Mesenteric fat pad (tissue), 1 donor: Measurements from ENCODE around the gene CFAP77. TPM values are rescaled to one million over a fixed set of nuclear protein-coding genes. Genes with fewer than 3 reads are reported as not detected.

Source experiments
- DNase-seq: peaks from one replicate; pipeline ENCODE4 v3.0.0-alpha.2; 2020; ENCODE audit warnings: low spot score
- total RNA-seq: library from RNA; stranded (reverse); fragmentation: NEBNext Ultra II Directional; extraction: Animal tissue kit (Norgen Biotek cat#: 25700); gene quantifications from one replicate; pipeline ENCODE4 v1.2.1, GENCODE V29; 2021
- donor health status: DM: yes; HTN: yes; CAD: no.

Gene CFAP77
- total RNA-seq, 1 donor from 2014 or later = not detected

DNA sequence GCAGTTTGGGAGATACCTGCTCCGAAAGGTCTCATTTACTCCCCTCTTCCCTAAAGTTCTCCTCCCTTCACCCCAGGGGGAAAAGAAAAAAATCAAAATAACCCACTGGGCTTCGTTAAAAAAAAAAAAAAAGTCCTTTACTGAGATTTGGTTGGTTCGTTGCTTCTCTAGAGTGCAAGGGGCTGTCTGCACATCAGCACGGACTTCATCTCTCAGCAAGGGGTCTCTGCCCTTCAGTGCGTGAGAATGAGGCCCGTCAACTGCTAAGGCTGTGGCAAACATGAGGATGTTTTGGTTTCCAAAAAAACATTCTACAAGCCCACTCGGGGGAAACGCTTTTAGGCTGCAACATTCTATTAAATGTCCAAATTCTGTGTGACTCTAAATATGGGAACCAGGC lies 182.4 kb downstream of the CFAP77 start:
- DNase-seq = no peak

- no peak for DNase-seq
Observed at GRCh38 chr9:132594412-132594811, 184.4 kb downstream of the CFAP77 start.

DNA sequence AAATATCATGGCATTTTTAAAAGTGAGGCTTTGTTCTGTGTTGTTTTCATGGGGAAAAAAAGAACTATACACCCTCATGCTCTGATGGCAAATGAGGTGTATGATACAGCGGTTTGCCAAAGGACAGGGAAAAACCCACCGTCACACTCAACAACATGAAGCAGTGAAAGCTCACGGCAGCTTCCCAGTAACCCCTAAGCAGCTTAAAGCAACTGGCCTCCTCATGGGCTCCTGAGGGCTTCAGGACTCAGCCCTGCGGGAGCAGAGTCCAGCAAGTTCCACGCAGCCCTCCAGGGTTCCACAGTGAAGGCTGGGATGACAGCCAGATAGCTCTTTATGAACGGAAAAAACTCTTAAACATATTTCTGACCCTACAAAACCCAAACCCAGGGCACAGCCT lies 185.3 kb downstream of the CFAP77 start:
- DNase-seq = peak; percentile 37

GRCh38 chr9:132596200-132596599 lies 186.2 kb downstream of the CFAP77 start:
- no peak for DNase-seq

DNA sequence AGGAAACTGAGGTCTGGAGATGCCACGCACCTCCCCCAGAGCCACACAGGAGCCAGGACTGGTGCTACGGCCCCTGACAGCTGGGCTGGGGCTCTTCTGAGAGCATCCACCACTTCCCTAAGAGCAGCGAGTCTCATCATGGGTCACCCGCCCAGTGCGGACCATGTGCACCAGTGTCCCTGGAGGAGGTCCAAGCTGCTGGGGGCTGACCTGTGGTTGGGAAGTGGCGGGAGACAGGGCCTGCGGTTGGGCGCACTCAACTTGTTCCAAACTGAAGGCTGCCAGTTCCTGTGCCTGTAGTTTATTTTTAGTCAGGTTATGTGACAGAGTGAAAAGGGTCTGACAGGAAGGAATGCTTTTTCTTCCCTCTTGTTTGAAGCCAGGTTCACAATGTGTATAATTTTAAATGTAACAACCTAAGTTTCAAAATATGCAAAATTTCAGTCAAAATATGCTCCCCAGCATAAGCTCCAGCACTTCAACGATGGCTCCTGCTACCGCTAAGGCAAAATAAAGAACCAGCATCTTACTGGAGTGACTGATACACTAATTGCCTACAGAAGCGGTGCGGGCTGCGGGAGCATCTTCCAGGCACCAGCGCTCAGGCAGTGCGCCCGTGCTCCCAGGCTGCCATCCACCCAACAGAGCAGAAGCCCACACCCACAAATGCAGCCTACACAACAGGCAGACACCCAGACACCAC lies 187.2 kb downstream of the CFAP77 start:
- peak; percentile 78 for DNase-seq

- peak; percentile 82 for DNase-seq
Observed at GRCh38 chr9:132600326-132600984, 190.4 kb downstream of the CFAP77 start.

DNA sequence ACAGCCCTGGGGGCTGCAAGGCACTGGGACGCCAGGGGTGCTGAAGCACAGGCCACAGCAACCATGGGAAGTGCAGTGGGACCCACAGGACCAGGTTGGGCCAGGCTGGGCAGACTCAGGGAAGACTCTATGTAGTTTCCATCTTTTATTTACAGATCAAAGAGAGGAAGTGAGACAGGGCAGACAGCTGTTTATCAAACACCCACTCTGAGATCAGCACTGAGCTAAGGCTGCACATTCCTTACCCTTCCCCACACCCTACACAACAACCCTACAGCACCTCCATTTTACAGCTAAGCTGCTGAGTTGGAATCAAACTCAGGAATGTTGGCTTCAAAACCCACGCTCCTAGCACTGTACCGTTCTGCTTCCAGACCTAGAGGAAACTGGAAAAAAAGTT lies 192.2 kb downstream of the CFAP77 start:
- DNase-seq = no peak

- DNase-seq = no peak
Observed at GRCh38 chr9:132605387-132605786, 195.4 kb downstream of the CFAP77 start.

DNA sequence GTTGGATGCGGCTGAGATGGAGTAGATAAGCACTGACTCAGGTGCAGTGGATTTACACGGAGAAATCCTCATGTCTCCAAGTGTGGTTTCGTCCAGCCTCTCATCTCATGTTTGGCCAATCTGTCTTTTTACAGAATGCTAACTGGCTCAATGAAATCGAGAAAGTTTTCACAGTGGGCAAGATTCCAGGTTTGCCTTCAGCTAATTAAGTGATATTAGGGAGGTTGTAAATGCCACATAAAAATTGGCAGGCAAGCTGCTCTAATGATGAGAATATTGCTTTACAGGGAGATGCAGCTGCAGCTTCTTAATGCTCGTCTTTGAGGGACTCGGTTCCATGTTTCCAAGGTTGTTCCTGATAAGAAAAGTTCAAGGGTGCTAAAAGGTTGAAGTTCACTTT lies 196.1 kb downstream of the CFAP77 start:
- DNase-seq = no peak

DNA sequence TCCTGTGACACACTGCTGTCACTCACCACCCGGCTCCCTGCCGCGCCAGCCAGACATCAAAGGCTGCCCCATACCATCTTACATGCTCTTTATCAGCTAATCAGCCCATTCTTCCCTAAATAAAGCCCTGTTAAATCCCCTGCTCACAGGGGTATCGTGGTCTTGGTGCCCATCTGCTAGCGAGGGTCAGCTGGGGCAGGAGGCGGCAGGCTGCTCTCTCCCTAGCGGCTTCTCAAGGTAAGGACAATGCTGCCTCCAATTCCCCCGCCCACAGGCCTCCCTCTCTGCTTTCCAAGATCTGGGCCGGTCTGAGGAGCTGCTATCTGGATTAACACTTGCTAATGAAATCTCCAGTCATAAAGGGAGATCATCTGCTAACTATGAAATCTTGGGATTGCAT lies 199.2 kb downstream of the CFAP77 start:
- no peak for DNase-seq

DNA sequence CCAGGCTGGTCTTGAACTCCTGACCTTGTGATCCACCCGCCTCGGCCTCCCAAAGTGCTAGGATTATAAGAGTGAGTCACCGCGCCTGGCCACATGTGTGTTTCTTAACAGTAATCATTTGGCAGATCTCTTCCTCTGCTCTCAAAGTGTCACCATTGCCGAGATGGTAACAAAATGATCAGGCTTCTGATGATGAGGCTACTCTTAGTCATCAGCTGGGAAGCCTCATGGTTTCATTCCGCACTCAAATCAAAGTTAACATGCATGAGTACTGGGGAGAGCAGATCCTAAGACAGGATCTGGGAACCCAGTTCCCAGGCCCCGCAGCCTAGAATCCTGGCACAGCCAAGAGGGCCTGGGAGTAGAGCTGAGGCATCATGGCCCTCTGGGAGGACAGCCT lies 199.8 kb downstream of the CFAP77 start:
- DNase-seq = no peak

GRCh38 chr9:132610661-132611060 lies 200.7 kb downstream of the CFAP77 start:
- no peak for DNase-seq

DNA sequence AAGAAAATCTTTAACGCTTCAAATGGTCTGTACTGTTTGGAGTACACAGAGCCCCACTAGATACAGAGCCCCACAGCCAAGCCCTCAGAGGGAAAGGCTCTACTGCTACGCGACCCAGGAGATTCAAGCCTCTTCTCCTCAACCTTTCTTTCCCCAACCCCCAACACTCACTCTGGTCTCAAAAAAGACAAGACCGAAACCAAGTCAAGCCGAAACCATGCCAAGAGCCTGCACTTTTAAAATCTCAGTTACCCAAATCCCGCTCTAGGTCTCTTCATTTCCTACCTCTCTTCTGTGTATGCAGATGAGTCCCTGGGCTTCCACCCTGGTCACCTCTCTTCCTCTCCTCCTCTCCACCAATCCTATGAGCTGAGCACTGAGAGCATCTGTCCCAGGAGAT lies 204.3 kb downstream of the CFAP77 start:
- no peak for DNase-seq

DNA sequence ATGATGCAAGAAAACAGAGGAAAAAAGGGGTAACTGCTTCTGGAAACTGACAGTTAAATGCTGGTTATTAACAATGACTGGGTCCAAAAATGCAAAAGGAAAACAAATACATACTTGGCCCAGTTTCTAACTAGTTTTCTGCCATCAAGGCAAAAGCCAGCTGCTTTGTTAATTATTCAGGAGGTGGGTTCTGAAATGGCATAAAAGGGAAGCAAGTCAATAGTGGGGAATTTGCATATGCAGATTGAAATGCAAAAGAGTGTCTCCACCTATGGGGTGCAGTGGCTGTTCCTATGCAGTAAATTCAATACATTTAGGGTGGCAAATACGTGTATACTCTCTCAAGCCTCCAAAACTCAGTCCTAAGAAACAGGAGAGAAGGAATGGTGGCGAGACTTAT lies 205.8 kb downstream of the CFAP77 start:
- DNase-seq = no peak

- DNase-seq = no peak
Observed at GRCh38 chr9:132616725-132617124, 206.7 kb downstream of the CFAP77 start.

DNA sequence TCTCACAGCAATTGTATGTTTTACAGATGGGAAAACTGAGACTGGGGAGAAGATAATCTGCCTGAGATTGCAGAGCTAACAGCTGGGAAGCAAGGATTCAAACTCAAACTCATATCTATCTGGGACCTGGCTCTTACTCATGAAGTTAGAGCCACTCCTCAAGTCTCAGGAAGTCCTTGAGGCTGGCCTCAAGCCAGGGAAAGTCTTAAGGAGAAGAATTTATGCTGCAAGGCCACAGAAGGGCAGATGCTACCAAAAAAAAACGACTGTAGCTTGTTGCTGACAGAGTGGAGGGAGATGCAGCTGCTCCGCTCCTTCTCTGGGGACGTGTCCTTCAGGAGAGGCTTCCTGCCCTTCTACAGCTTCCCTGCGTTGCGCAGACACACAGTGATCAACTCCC lies 212.1 kb downstream of the CFAP77 start:
- no peak for DNase-seq

Other genes starting within 250 kb of the CFAP77 start
- 2.0 TPM for gene NTNG2, start 248.2 kb upstream of the CFAP77 start, total RNA-seq
- 53.4 TPM for gene SETX, start 55.2 kb upstream of the CFAP77 start, total RNA-seq
- gene TTF1, start 3.4 kb upstream of the CFAP77 start, total RNA-seq = 10.8 TPM
- not detected for gene BARHL1, start 172.4 kb downstream of the CFAP77 start, total RNA-seq